Activated CD8-positive, alpha-beta T cell treated with anti-CD3 and anti-CD28 coated beads for 36 hours (primary cell): ENCODE results near the gene KERA. TPM values are rescaled to one million over a fixed set of nuclear protein-coding genes. Genes with fewer than 3 reads are reported as not detected.

Experiments used
- ATAC-seq: fragments of 200-7000 bp; cut with Tn5 transposase; one replicate; pipeline ENCODE4 v1.10.0; 2021; ENCODE audit warnings: mild to moderate bottlenecking, moderate library complexity
- CTCF ChIA-PET: fragments of 350-600 bp; sonication (Branson Sonifier 250); formaldehyde crosslinking; loops from one replicate; lab custom pipeline; 2021; ENCODE audit warnings: antibody characterized with exemption; lab: Charles Lee
- POLR2A ChIA-PET: fragments of 350-600 bp; sonication (Branson Sonifier 250); formaldehyde crosslinking; loops from one replicate; lab custom pipeline; 2021; ENCODE audit warnings: antibody characterized with exemption; lab: Charles Lee
- DNase-seq: peaks from one replicate; pipeline ENCODE4 v3.0.0-alpha.2; 2020
- H3K27ac Mint-ChIP-seq: one replicate; pipeline ENCODE4 v1.8.0; 2021; ENCODE audit warnings: mild to moderate bottlenecking, mixed read lengths
- H3K27me3 Mint-ChIP-seq: one replicate; pipeline ENCODE4 v1.8.0; 2021; ENCODE audit warnings: mixed read lengths
- H3K36me3 Mint-ChIP-seq: one replicate; pipeline ENCODE4 v1.8.0; 2021; ENCODE audit warnings: low read depth, mixed read lengths
- H3K4me1 Mint-ChIP-seq: one replicate; pipeline ENCODE4 v1.8.0; 2021; ENCODE audit warnings: low read depth, mixed read lengths
- H3K4me3 Mint-ChIP-seq: one replicate; pipeline ENCODE4 v1.8.0; 2021; ENCODE audit warnings: mild to moderate bottlenecking, moderate library complexity, mixed read lengths
- H3K9me3 Mint-ChIP-seq: one replicate; pipeline ENCODE4 v1.8.0; 2021; ENCODE audit warnings: mixed read lengths
- intact Hi-C: fragments of 100-400 bp; cut with micrococcal nuclease; formaldehyde crosslinking; loops from one replicate; pipeline ENCODE4 v1.10.0; 2022
- total RNA-seq, 2 experiments: library from RNA; stranded (reverse); gene quantifications; one replicate each; pipeline ENCODE4 v1.2.3, GENCODE V29; 2021
- TF ChIP-seq, protein P1 (sequence below): fragments of 200-600 bp; IDR thresholded peaks from one replicate; pipeline ENCODE4 v1.8.0; 2022; ENCODE audit warnings: antibody characterized with exemption, mild to moderate bottlenecking

KERA gene
- total RNA-seq, 2 experiments from 2014 or later = not detected

DNA sequence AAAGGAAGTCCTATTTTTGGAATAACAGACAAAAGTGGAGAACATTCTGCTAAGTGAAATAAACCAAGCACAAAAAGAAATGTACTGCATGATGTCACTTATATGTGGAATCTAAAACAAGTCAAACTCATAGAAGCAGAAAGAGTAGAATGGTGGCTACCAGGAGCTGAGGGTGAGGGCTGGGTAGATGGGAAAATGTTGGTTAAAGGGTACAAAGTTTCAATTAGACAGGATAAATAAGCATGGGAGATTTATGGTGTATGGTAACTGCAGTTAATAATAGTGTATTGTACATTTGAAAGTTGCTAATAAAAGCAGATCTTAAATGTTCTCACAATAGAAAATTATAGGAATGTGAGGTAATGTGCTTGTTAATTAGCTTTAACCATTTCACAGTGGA lies 40.6 kb upstream of the KERA start:
- H3K4me1 Mint-ChIP-seq = no peaks in the 10 kb centered on the region
- H3K36me3 Mint-ChIP-seq = no peaks in the 10 kb centered on the region
- ATAC-seq (no peak), DNase-seq (no peak)
- H3K27me3 Mint-ChIP-seq = peaks cover 3% of the 10 kb centered on the region
- ChIA-PET CTCF (interaction anchor here (1.4 kb wide), 1 partner anchor 10 kb away, joined by 7 read pairs; no protein-coding TSS in a partner anchor), POLR2A (no interaction called here)
- TF ChIP-seq, protein P1, sequence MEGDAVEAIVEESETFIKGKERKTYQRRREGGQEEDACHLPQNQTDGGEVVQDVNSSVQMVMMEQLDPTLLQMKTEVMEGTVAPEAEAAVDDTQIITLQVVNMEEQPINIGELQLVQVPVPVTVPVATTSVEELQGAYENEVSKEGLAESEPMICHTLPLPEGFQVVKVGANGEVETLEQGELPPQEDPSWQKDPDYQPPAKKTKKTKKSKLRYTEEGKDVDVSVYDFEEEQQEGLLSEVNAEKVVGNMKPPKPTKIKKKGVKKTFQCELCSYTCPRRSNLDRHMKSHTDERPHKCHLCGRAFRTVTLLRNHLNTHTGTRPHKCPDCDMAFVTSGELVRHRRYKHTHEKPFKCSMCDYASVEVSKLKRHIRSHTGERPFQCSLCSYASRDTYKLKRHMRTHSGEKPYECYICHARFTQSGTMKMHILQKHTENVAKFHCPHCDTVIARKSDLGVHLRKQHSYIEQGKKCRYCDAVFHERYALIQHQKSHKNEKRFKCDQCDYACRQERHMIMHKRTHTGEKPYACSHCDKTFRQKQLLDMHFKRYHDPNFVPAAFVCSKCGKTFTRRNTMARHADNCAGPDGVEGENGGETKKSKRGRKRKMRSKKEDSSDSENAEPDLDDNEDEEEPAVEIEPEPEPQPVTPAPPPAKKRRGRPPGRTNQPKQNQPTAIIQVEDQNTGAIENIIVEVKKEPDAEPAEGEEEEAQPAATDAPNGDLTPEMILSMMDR = no peak
- intact Hi-C loops = no loop called here
- H3K9me3 Mint-ChIP-seq = no peaks in the 10 kb centered on the region
- no peak overlapping the region for H3K27ac Mint-ChIP-seq
- no peak overlapping the region for H3K4me3 Mint-ChIP-seq

DNA sequence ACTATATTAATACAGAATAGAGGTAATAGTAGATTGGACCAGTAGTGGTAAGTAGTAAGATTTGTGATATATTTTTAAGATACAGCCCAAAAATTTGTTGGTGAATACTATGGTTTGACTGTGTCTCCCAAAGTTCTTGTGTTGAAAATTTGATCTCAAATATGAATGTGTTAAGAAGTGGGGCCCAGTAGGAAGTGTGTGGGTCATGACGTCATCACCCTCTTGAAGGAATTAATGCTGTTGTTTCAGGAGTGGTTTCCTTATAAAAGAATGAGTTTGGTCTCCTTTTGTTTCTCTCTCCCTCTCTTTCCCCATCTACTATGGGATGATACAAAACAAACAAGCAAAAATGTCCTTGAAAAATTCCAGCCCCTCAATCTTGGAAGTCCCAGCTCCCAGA lies 37.1 kb upstream of the KERA start:
- Mint-ChIP-seq H3K4me1 (no peaks in the 10 kb centered on the region), H3K4me3 (no peak overlapping the region), H3K27ac (no peak overlapping the region), H3K36me3 (no peaks in the 10 kb centered on the region), H3K9me3 (peaks cover 11% of the 10 kb centered on the region), H3K27me3 (peaks cover 3% of the 10 kb centered on the region)
- TF ChIP-seq, protein P1 = no peak
- CTCF ChIA-PET = interaction anchor here (1.6 kb wide), 1 partner anchor 13 kb away, joined by 4 read pairs; no protein-coding TSS in a partner anchor
- intact Hi-C loops = no loop called here
- ATAC-seq = no peak
- DNase-seq = no peak
- POLR2A ChIA-PET = no interaction called here

DNA sequence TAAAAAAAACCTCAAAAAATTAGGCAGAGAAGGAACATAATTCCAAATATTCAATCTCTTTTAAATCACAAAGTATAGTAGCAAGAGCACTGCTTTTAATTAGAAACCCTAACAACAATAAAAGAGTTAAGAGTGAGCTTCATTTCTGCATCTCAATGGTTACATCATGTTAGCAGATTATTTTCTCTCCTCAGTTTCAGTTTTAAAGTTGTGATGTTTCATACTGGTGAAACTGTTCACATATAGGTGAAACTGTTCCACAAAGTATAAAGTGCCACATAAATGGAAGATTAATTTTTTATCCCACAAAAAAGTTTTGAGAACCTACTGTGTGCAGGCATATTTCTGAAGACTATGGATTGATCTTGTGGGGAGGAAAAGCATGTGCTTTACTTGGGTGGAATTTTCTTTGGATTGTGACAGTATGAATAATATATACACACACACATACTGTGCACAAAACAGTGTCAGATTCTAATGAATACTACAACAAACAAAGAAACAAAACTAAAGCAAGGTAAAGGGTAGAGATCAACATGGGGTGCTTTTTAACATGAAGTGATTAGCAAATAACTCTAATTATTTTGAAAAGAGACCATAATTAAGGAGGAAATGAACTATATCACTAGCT lies 36.3 kb upstream of the KERA start:
- TF ChIP-seq, protein P1 = no peak
- peaks cover 3% of the 10 kb centered on the region for H3K27me3 Mint-ChIP-seq
- H3K27ac Mint-ChIP-seq = no peak overlapping the region
- H3K4me3 Mint-ChIP-seq = no peak overlapping the region
- H3K36me3 Mint-ChIP-seq = no peaks in the 10 kb centered on the region
- peaks cover 18% of the 10 kb centered on the region for H3K9me3 Mint-ChIP-seq
- DNase-seq (no peak), ATAC-seq (no peak)
- ChIA-PET POLR2A (no interaction called here), CTCF (no interaction called here)
- no peaks in the 10 kb centered on the region for H3K4me1 Mint-ChIP-seq
- intact Hi-C loops = no loop called here

DNA sequence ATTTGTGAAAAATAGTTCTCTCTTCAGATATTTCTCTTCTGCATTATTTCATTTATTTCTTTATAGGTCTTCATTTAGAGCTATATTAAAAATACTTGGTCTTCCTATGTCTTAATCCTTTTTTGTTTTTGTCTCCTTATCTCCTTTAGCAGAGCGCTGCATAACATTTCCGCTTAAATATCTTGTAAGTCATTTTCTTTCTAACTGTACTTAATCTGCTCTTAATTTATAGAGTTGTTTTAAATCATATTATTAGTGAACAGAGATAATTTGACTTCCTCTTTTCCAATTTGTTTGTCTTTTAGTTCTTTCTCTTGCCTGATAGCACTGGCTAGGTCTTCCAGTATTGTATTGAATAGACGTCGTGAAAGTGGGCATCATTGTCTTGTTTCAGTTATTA lies 35.5 kb upstream of the KERA start:
- peaks cover 20% of the 10 kb centered on the region for H3K9me3 Mint-ChIP-seq
- POLR2A ChIA-PET = no interaction called here
- CTCF ChIA-PET = no interaction called here

More for the DNA sequence above, 35.5 kb upstream of the KERA start:
- H3K4me1 Mint-ChIP-seq = no peaks in the 10 kb centered on the region
- H3K4me3 Mint-ChIP-seq = no peak overlapping the region
- intact Hi-C loops = no loop called here
- ATAC-seq (no peak), DNase-seq (no peak)
- peaks cover 3% of the 10 kb centered on the region for H3K27me3 Mint-ChIP-seq
- TF ChIP-seq, protein P1 = no peak
- no peaks in the 10 kb centered on the region for H3K36me3 Mint-ChIP-seq
- no peak overlapping the region for H3K27ac Mint-ChIP-seq
